Measurements from ENCODE around the gene PLA2G4B. TPM values are rescaled to one million over a fixed set of nuclear protein-coding genes. Genes with fewer than 3 reads are reported as not detected.

PLA2G4B gene
- total RNA-seq, 1 donor from 2014 or later, result 8.5 TPM

DNA sequence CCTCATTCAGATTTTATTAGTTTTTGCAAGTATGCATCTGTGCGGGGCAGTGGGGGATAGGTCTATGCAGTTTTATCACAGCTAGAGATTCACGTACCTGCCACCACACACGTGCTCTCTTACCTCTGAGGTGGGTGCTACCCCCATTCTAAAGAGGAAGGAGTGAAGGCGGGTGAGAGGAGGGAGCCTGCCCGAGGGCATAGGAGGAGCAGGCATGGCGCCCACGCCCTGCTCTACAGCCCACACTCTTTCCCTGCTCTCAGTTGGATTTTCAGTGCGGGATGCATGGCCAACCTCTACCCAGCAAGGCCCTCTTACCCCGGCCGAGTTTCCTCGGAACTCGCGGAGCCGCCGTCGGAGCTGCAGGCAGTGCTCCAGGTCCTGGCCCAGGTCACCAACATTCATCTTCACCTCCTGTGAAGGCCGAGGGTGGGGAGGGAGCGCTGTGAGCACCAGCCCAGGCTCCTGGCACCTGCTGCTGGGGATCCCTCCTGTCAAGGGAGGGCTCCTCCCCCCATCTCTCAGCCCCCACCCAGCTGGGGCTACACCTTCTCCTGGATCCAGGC, 26.9 kb downstream of the PLA2G4B start:
- TF ChIP-seq, protein P1, sequence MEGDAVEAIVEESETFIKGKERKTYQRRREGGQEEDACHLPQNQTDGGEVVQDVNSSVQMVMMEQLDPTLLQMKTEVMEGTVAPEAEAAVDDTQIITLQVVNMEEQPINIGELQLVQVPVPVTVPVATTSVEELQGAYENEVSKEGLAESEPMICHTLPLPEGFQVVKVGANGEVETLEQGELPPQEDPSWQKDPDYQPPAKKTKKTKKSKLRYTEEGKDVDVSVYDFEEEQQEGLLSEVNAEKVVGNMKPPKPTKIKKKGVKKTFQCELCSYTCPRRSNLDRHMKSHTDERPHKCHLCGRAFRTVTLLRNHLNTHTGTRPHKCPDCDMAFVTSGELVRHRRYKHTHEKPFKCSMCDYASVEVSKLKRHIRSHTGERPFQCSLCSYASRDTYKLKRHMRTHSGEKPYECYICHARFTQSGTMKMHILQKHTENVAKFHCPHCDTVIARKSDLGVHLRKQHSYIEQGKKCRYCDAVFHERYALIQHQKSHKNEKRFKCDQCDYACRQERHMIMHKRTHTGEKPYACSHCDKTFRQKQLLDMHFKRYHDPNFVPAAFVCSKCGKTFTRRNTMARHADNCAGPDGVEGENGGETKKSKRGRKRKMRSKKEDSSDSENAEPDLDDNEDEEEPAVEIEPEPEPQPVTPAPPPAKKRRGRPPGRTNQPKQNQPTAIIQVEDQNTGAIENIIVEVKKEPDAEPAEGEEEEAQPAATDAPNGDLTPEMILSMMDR (conservative IDR thresholded peaks at IDR 0.05), result no peak
- Mint-ChIP-seq H3K4me3 (no peak overlapping the region), H3K9me3 (no peaks in the 10 kb centered on the region), H3K36me3 (ENCODE audit: low read depth) (no peaks in the 10 kb centered on the region), H3K4me1 (peaks cover 24% of the 10 kb centered on the region), H3K27ac (ENCODE audit: unreplicated experiment) (no peak overlapping the region), H3K27me3 (ENCODE audit: low read depth) (no peaks in the 10 kb centered on the region)
- DNase-seq (ENCODE audit: low read depth, low spot score), result no peak

DNA sequence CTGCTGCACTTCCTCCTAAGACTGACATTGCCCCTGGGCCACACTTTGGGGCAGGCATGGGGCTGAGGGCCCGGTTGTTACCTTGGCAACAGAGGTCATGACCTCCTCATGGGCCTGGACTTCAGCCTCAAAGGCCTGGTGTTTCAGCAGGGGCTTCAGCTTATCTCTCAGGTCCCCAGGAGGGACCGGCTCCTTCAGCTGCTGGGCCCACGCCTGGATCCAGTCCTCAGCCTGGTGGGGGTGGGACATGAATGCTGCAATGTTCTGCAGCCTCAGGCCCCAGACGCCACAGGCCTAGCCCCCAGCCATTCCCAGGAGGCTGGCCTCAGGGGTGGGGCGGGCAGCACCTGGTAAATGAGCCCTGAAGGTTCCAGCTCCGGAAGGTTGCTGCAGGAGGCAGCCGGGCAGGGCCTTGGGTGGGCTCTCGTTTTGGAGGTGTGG, 27.6 kb downstream of the PLA2G4B start:
- peaks cover 20% of the 10 kb centered on the region for H3K4me1 Mint-ChIP-seq
- no peak overlapping the region for H3K4me3 Mint-ChIP-seq
- TF ChIP-seq, protein P1 (conservative IDR thresholded peaks at IDR 0.05), result no peak

DNA sequence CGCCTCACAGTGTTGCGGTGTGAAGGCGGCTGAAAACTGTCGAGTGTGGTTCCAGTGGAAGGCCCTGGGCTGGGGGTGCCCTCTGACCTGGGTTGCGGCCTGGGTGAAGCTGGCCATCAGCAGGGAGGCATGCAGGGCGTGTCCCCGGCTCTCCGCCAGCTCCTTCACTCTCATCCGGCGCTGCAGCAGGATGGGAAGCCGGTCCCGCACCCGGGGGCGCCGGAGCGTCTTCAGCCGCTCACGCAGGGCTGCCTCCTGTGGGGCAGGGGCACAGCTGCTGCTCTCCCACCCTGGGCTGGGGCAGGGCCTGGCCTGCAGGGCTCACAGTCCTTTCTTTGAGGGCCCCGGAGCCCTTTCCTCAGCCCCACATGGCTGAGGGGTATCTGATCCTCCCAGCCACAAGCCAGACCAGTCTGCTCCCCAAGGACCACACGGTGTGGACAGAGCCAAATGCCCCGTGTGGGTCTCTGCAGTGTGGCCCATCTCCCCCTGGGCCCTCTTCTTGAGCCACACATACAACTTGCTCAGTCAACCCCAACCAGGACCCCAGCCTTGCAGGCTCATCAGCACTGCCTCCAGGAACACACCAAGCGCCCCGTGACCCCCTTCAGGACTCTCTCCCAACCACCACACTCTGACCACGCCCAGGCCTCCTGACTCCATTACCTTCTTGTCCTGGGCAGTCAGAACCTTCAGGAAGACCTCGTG, 28.4 kb downstream of the PLA2G4B start:
- no peak overlapping the region for H3K4me3 Mint-ChIP-seq
- no peak for DNase-seq (ENCODE audit: low read depth, low spot score)
- H3K27ac Mint-ChIP-seq (ENCODE audit: unreplicated experiment), result peak overlapping the region; percentile 67
- H3K36me3 Mint-ChIP-seq (ENCODE audit: low read depth), result no peaks in the 10 kb centered on the region
- no peaks in the 10 kb centered on the region for H3K27me3 Mint-ChIP-seq (ENCODE audit: low read depth)
- TF ChIP-seq, protein P1 (conservative IDR thresholded peaks at IDR 0.05), result no peak
- H3K9me3 Mint-ChIP-seq, result no peaks in the 10 kb centered on the region
- H3K4me1 Mint-ChIP-seq, result peaks cover 20% of the 10 kb centered on the region

More for the DNA sequence above, 27.6 kb downstream of the PLA2G4B start:
- H3K27ac Mint-ChIP-seq (ENCODE audit: unreplicated experiment), result no peak overlapping the region
- no peaks in the 10 kb centered on the region for H3K9me3 Mint-ChIP-seq
- peak; percentile 54 for DNase-seq (ENCODE audit: low read depth, low spot score)
- no peaks in the 10 kb centered on the region for H3K27me3 Mint-ChIP-seq (ENCODE audit: low read depth)
- no peaks in the 10 kb centered on the region for H3K36me3 Mint-ChIP-seq (ENCODE audit: low read depth)

DNA sequence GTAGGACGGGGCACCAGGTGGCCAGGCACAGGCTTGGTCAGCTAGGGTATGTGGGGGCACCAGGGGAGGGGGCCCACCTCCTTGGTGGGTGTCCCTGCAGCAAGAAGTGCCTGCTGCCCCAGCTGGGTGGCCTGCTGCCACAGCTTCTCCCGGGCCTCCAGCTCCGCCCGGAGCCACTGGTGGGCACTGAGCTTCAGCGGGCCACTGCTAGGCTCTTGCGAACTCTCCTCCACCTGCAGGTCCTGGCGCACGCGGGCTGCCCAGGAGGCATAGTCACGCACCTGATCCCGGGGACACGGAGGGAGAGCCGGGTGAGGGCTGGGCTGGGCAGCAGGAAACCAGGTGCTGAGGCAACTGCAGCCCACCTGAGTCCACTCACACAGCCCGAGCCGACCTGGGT, 29.7 kb downstream of the PLA2G4B start:
- Mint-ChIP-seq H3K4me1 (peaks cover 16% of the 10 kb centered on the region), H3K27ac (ENCODE audit: unreplicated experiment) (no peak overlapping the region), H3K4me3 (no peak overlapping the region), H3K36me3 (ENCODE audit: low read depth) (no peaks in the 10 kb centered on the region), H3K9me3 (no peaks in the 10 kb centered on the region), H3K27me3 (ENCODE audit: low read depth) (no peaks in the 10 kb centered on the region)
- DNase-seq (ENCODE audit: low read depth, low spot score), result no peak
- TF ChIP-seq, protein P1 (conservative IDR thresholded peaks at IDR 0.05), result no peak

DNA sequence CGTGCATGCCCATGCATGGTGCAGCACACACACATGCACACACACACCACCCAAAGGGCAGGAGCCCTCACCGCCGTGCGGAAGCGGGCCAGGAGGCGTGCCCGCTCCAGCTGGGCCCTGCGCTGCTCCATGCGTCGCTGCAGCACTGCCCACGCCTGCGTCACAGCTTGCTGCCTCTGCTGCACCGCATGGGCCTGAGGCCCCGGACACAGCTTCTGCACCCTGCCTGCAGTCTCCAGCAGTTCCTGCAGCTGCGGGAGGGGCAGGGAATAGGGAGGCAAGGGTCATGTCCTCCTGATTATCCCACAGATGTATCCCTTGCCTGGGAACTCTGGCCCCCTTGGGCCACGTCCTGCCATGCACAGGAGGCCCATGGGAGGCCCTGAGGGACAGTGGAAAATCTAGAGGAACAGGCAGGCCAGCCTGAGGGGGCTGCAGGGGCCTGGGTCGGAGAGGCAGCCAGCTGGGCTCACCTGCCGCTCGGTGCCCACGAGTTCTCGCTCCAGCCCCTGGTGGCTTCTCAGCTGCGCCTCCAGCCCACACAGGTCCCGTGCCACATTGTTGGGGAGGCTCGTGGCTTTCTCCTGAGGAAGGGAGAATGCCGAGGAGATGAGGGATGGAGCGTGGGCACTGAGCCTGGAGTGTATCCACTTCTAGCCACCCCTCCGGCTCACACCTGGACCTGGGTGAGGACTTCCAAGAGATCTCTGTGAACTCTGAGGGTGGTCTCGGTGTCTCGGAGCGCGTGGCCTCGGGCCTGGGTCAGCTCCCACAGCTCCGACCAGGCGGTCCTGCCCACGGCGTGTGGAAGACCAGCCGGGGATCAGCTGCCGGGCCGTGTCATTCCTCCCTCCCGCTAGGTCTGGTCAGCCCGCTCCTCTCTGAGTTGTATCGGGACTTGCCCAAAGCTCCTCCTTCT, 31.4 kb downstream of the PLA2G4B start:
- no peaks in the 10 kb centered on the region for H3K36me3 Mint-ChIP-seq (ENCODE audit: low read depth)
- no peak for DNase-seq (ENCODE audit: low read depth, low spot score)
- no peaks in the 10 kb centered on the region for H3K27me3 Mint-ChIP-seq (ENCODE audit: low read depth)
- no peaks in the 10 kb centered on the region for H3K9me3 Mint-ChIP-seq
- peaks cover 16% of the 10 kb centered on the region for H3K4me1 Mint-ChIP-seq
- H3K27ac Mint-ChIP-seq (ENCODE audit: unreplicated experiment), result no peak overlapping the region
- TF ChIP-seq, protein P1 (conservative IDR thresholded peaks at IDR 0.05), result no peak
- peak overlapping the region; percentile 29 for H3K4me3 Mint-ChIP-seq

Data from neural crest cell (in vitro differentiated cells).